Stimulated activated CD4-positive, alpha-beta T cell treated with anti-CD3 and anti-CD28 coated beads, Interleukin-15, amount 100 ng/mL, for 1 hour (primary cell): Measurements from ENCODE around the gene UNC50.

Source experiments
- DNase-seq, 2 donors: peaks; one replicate each; pipeline ENCODE4 v3.0.0-alpha.2; 2020; ENCODE audit warnings: low read depth in 1 of 2, low spot score in 1 of 2

The UNC50 gene

DNA sequence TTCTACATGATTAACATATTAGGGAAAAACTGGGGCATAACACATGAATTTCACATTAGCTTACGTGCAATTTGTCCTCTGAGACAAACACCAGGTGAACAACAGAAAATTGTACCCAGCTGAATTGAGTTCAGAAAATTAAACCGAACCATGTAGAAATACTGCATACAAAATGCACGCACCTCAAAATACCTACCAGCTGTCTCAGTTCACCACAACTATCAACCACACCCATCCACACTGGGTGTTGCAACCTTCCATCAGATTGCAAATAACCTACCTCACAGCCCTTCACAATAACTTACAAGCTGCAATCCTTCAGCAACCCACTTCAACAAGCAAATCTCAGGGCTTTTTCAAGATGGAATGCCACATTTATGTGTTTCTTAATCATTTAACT is 55.9 kb downstream of the UNC50 start:
- no peak for DNase-seq

- DNase-seq = no peak
Observed at GRCh38 chr2:98665677-98666076, 57.3 kb downstream of the UNC50 start.
